GM21737 (cell line): ENCODE data around the gene ST6GAL1.
"Not testable (repeated sequence)": the region's sequence is repeated elsewhere in the genome, so short reads cannot be mapped to it uniquely, and the experiment has no call there.

Experiments used
- ATAC-seq: cut with Tn5 transposase; IDR thresholded peaks from one replicate; pipeline ENCODE4 v1.9.1; 2021; ENCODE audit warnings: mild to moderate bottlenecking, moderate library complexity; ENCODE audit not compliant: unreplicated experiment

ST6GAL1 gene

GRCh38 chr3:187017511-187018230 is 87.3 kb downstream of the ST6GAL1 start:
- ATAC-seq: no peak

GRCh38 chr3:187019542-187020072 is 89.3 kb downstream of the ST6GAL1 start:
- no peak for ATAC-seq

- no peak for ATAC-seq
These were observed 90.0 kb downstream of the ST6GAL1 start for GRCh38 chr3:187020376-187020775.

GRCh38 chr3:187021748-187022402 is 91.5 kb downstream of the ST6GAL1 start:
- ATAC-seq: peak; percentile 48

- no peak for ATAC-seq
These were observed 92.2 kb downstream of the ST6GAL1 start for GRCh38 chr3:187022403-187023029.

GRCh38 chr3:187023340-187023739 is 93.0 kb downstream of the ST6GAL1 start:
- ATAC-seq: not testable (repeated sequence)

- ATAC-seq: no peak
These were observed 94.4 kb downstream of the ST6GAL1 start for GRCh38 chr3:187024536-187025226.

- peak; percentile 11 for ATAC-seq
These were observed 94.9 kb downstream of the ST6GAL1 start for GRCh38 chr3:187025254-187025655.

GRCh38 chr3:187025656-187026316 is 95.5 kb downstream of the ST6GAL1 start:
- ATAC-seq: peak; percentile 27

- no peak for ATAC-seq
These were observed 96.0 kb downstream of the ST6GAL1 start for GRCh38 chr3:187026317-187026670.

GRCh38 chr3:187027531-187028278 is 97.4 kb downstream of the ST6GAL1 start:
- ATAC-seq: no peak

GRCh38 chr3:187031934-187032333 is 101.6 kb downstream of the ST6GAL1 start:
- no peak for ATAC-seq

- ATAC-seq: no peak
These were observed 106.1 kb downstream of the ST6GAL1 start for GRCh38 chr3:187036394-187036793.

GRCh38 chr3:187039100-187039722 is 108.9 kb downstream of the ST6GAL1 start:
- ATAC-seq: no peak

GRCh38 chr3:187039723-187040414 is 109.5 kb downstream of the ST6GAL1 start:
- no peak for ATAC-seq

GRCh38 chr3:187040516-187041361 is 110.4 kb downstream of the ST6GAL1 start:
- no peak for ATAC-seq

GRCh38 chr3:187041362-187042307 is 111.3 kb downstream of the ST6GAL1 start:
- no peak for ATAC-seq
